HG03442 (cell line): ENCODE measurements around the gene SLCO4A1.
A peak's percentile ranks its signal among the peaks of the same experiment; 100 is the strongest.
"Not testable (repeated sequence)": the region's sequence is repeated elsewhere in the genome, so short reads cannot be mapped to it uniquely, and the experiment has no call there.

Experiments
- ATAC-seq: cut with Tn5 transposase; IDR thresholded peaks from one replicate; pipeline ENCODE4 v1.9.1; 2021; ENCODE audit warnings: mild to moderate bottlenecking, moderate library complexity; ENCODE audit not compliant: unreplicated experiment

Gene SLCO4A1

GRCh38 chr20:62622178-62622876 lies 20.0 kb upstream of the SLCO4A1 start:
- no peak for ATAC-seq

- no peak for ATAC-seq
Observed at GRCh38 chr20:62622877-62623487, 19.3 kb upstream of the SLCO4A1 start.

GRCh38 chr20:62623488-62624324 lies 18.6 kb upstream of the SLCO4A1 start:
- ATAC-seq, result peak; percentile 86

- ATAC-seq, result peak; percentile 21
Observed at GRCh38 chr20:62624325-62624690, 18.0 kb upstream of the SLCO4A1 start.

- no peak for ATAC-seq
Observed at GRCh38 chr20:62624719-62625453, 17.4 kb upstream of the SLCO4A1 start.

GRCh38 chr20:62625516-62625915 lies 16.8 kb upstream of the SLCO4A1 start:
- ATAC-seq, result no peak

GRCh38 chr20:62625921-62626547 lies 16.3 kb upstream of the SLCO4A1 start:
- no peak for ATAC-seq

DNA sequence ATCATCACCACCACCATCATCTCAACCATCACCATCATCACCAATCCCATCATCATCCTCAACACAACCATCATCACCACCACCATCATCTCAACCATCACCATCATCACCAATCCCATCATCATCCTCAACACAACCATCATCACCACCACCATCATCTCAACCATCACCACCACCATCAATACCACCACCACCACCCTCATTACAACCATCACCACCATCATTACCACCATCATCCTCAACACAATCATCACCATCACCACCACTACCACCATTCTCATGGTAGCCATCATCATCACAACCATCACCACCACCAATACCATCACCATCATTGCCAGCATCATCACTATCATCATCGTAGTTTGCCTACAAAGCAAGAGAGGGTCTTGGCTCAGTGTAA lies 14.9 kb upstream of the SLCO4A1 start:
- ATAC-seq, result not testable (repeated sequence)

GRCh38 chr20:62627901-62628612 lies 14.2 kb upstream of the SLCO4A1 start:
- no peak for ATAC-seq

DNA sequence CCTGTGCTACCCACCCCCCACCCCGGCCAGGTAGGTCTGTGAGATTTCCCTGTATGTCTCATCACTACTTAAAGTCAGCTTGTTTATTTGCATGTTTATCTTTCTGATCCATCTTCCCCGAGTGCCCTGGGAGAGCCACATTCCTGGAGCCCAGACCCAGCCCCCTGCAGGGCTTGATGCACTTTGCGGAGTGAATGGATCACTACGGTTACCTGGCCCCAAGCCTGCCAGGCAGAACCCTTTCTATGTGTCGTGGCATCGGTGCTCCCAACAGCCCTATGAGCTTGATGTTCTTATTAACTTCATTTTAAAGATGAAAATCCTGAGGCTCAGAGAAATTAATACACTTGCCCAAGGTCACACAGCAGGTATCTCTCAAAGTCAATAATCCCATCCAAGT lies 13.6 kb upstream of the SLCO4A1 start:
- no peak for ATAC-seq

DNA sequence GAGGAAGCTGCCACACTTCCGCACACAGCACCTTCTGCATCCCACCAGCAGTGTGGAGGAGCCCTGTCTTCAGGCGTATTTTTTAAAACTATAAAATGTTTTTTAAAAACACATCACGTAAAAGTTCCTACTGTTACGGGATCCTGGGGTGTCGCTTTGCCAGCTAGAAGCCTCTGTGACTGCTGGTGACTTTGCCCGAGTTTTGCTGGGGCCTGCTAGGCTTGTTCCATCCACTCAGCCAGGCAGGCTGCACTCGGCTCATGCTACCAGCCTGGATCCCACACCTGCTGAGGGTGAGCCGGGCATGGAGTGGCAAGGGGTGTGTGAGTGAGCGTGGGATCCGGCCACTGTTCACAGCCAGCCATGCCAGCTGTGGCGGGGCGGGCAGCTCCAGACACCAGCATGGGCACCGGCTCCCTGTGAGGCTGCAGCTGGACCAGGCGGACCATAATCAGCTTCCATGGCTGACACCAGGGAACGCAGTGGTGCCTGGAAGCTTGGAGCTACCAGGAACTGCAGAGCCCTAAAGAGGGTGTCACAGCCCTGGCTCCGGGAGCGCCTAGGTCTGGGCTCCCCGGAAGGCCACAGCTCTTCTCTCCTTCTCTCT lies 12.3 kb upstream of the SLCO4A1 start:
- no peak for ATAC-seq

DNA sequence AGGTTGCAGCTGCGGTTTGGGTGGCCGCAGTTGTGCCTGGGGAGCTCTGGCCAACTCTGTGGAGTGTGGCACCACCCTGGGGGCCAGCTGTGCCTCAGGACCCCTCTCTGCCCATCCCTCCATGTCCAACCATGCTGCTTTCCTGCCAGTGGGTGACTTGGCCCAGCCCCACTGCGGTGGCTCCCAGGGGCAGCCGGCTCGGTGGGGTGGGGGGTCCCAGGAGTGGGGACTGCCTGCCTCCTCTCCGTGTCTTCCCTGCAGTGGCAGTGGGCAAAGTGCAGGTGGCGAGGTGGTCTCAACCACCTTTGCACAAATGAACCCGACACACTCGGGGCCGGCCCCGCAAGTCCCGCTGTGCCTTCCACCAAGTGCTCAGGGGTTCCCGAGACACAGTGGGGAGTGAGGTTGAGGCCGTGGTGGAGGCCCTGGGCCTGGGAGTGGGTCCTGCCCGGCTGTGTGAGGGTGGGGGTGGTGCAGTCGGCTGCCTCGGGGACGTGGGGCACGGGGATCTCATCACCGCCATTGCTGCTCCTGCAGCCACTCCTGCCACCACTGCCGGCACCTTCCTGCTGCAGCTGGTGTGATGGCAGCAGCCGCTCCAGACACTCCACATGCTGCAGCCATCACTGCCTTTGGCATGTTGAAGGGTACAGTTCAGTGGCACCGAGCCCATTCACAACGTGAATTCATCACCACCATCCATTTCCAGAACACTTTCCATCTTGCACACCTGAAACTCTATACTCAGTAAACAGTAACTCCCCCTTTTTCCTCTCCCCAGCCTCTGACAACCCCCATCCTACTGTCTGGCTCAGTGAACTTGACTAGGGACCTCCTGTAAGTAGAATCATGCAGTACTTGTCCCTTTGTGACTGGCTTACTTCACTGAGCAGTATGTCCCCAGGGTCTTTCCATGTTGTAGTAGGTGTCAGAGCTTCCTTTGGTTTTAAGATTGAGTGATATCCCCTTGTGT lies 10.7 kb upstream of the SLCO4A1 start:
- no peak for ATAC-seq

DNA sequence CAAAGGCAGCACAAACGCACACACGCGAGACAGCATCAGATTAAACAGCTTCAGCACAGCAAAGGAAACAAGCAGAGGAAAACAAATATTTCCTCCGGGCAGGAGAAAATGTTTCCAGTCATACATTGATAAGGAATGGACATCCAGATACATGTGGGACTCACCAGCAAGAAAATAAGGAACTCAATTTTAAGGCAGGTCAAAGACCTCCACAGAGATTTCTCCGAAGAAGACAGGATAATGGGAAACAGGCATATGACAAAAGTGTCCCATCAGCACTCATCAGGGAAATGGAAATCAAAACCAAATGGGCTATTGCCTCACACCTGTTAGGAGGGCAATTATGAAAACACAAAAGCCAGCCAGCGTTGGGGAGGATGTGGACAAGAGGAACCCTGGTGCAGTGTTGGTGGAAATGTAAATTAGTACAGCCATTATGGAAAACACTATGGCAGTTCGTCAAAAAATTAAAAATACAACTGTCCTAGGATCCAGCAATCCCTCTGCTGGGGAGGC lies 9.7 kb upstream of the SLCO4A1 start:
- no peak for ATAC-seq

- no peak for ATAC-seq
Observed at GRCh38 chr20:62633598-62634329, 8.5 kb upstream of the SLCO4A1 start.

GRCh38 chr20:62634330-62634967 lies 7.9 kb upstream of the SLCO4A1 start:
- ATAC-seq, result no peak

- no peak for ATAC-seq
Observed at GRCh38 chr20:62635232-62635631, 7.1 kb upstream of the SLCO4A1 start.

- no peak for ATAC-seq
Observed at GRCh38 chr20:62635852-62636251, 6.5 kb upstream of the SLCO4A1 start.
